ENCODE data around the gene OXCT1. TPM values are rescaled to one million over a fixed set of nuclear protein-coding genes. Genes with fewer than 3 reads are reported as not detected.

Gene OXCT1
- total and polyA plus RNA-seq, 9 of the 15 experiments (the other 6 are each of a cell fraction or from before 2014, with no cell fraction given), result 24.7 to 61.2 (median 41.9) TPM

- TF ChIP-seq ZBTB9 (CRISPR knock-in tag; IDR thresholded peaks at IDR 0.05), result no peak
- TF ChIP-seq GTF3C2 (IDR thresholded peaks at IDR 0.05; ENCODE audit: borderline replicate concordance, extremely low read depth, insufficient read length), result no peak
- no peak for TF ChIP-seq ZNF217 (CRISPR knock-in tag; IDR thresholded peaks at IDR 0.05)
These were observed 187.6 kb downstream of the OXCT1 start (continued) for GRCh38 chr5:41682641-41683040.

DNA sequence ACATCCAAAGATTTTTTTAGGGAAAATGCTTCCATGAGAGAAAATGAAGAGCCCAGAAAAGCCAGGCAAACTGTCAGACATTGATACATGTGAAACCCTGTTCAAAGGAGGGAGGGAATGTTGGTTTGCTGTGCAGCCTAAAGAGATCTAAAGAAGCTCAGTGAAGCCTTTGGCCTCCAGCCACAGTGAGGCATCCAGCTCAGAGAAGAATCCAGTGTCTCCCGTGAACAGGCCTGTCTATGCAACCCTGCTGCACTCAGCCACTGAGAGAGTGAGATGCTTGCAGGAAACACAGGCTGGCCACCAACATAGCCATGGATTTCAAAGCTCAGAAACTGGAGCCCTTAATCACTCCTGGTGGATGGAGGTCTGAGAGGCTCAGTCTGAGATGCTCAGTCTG, 188.4 kb downstream of the OXCT1 start:
- Histone ChIP-seq H3K79me2 (ENCODE audit: control insufficient read depth, insufficient read depth, low read length) (no peaks in the 10 kb centered on the region), H3K27me3 (ENCODE audit: control insufficient read depth in 2 of 2, insufficient read depth in 2 of 2, low read length in 2 of 2) (no peaks in the 10 kb centered on the region), H3K9ac (ENCODE audit: insufficient read depth in 1 of 2, low read depth in 2 of 2, low read length in 2 of 2) (no peak overlapping the region), H3K4me1 (replicated peaks in 1 of 2; ENCODE audit: control insufficient read depth in 2 of 2, insufficient read depth in 2 of 2, low read length in 2 of 2) (no peaks in the 10 kb centered on the region), H3K9me3 (replicated peaks; ENCODE audit: control insufficient read depth, insufficient read depth, low read depth, low read length) (no peaks in the 10 kb centered on the region), H3K9me1 (ENCODE audit: control insufficient read depth, insufficient read depth, low read length) (no peaks in the 10 kb centered on the region), H3K4me2 (ENCODE audit: insufficient read depth, low read length) (no peak overlapping the region), H4K20me1 (replicated peaks; ENCODE audit: control insufficient read depth, insufficient read depth, low read length) (no peaks in the 10 kb centered on the region), H3K36me3 (ENCODE audit: control insufficient read depth, insufficient read depth, low read length) (no peaks in the 10 kb centered on the region), H3K27ac (ENCODE audit: extremely low read depth, low read depth, low read length) (no peak overlapping the region), H2AFZ (ENCODE audit: low read depth, low read length) (no peak overlapping the region), H3K4me3 (no peak overlapping the region)
- in situ Hi-C loops (cut with MboI), result no loop called here
- ATAC-seq, result no peak
- ChIA-PET CTCF (ENCODE audit: low intra/inter-chr PET ratio) (no interaction called here), POLR2A (interaction anchor here (0.7 kb wide), 1 partner anchor 204 kb away, joined by 3 read pairs; no protein-coding TSS in a partner anchor)
- no peak for FAIRE-seq
- intact Hi-C loops (cut with micrococcal nuclease), result no loop called here
- no peak for DNase-seq (ENCODE audit: extremely low read depth in 1 of 4, low spot score in 3 of 4)
- no TSS peak for BruUV-seq (replicated peaks)
- 0% methylated on average over 1 of the region's 1 CpG for WGBS (ENCODE audit: insufficient coverage, low coverage, missing lambda C conversion rate)
- no peak for TF ChIP-seq DIDO1 (tag; IDR thresholded peaks at IDR 0.05; ENCODE audit: low read depth)
- TF ChIP-seq TRIM25 (IDR thresholded peaks at IDR 0.05; ENCODE audit: borderline replicate concordance), result no peak
- TF ChIP-seq HNRNPH1 (optimal IDR thresholded peaks at IDR 0.05; ENCODE audit: low read depth, low read length), result no peak
- no peak for TF ChIP-seq ILF3 (IDR thresholded peaks at IDR 0.05; ENCODE audit: borderline replicate concordance)
- no peak for TF ChIP-seq EP400 (IDR thresholded peaks at IDR 0.05)
- TF ChIP-seq E2F3 (CRISPR knock-in tag; IDR thresholded peaks at IDR 0.05), result no peak
- TF ChIP-seq KHSRP (IDR thresholded peaks at IDR 0.05), result no peak
- no peak for TF ChIP-seq ZNF830 (CRISPR knock-in tag; IDR thresholded peaks at IDR 0.05)
- TF ChIP-seq, protein P1, sequence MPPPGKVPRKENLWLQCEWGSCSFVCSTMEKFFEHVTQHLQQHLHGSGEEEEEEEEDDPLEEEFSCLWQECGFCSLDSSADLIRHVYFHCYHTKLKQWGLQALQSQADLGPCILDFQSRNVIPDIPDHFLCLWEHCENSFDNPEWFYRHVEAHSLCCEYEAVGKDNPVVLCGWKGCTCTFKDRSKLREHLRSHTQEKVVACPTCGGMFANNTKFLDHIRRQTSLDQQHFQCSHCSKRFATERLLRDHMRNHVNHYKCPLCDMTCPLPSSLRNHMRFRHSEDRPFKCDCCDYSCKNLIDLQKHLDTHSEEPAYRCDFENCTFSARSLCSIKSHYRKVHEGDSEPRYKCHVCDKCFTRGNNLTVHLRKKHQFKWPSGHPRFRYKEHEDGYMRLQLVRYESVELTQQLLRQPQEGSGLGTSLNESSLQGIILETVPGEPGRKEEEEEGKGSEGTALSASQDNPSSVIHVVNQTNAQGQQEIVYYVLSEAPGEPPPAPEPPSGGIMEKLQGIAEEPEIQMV (tag; conservative IDR thresholded peaks at IDR 0.05; ENCODE audit: low read depth), result no peak
- TF ChIP-seq MECOM (CRISPR knock-in tag; IDR thresholded peaks at IDR 0.05), result no peak

All from K562 (cell line).